HG03097 (cell line): ENCODE data around the gene CHD9.

Experiments used
- ATAC-seq: cut with Tn5 transposase; IDR thresholded peaks from one replicate; pipeline ENCODE4 v1.9.1; 2021; ENCODE audit not compliant: unreplicated experiment, low FRiP score

CHD9 gene

GRCh38 chr16:53123747-53124146, 69.0 kb downstream of the CHD9 start:
- ATAC-seq = no peak

- ATAC-seq = no peak
Measured at GRCh38 chr16:53126390-53126789, 71.6 kb downstream of the CHD9 start.

- no peak for ATAC-seq
Measured at GRCh38 chr16:53129281-53130158, 74.7 kb downstream of the CHD9 start.

GRCh38 chr16:53130159-53131049, 75.6 kb downstream of the CHD9 start:
- ATAC-seq = peak; percentile 82

GRCh38 chr16:53131050-53131362, 76.2 kb downstream of the CHD9 start:
- ATAC-seq = peak; percentile 3

- no peak for ATAC-seq
Measured at GRCh38 chr16:53131363-53132071, 76.7 kb downstream of the CHD9 start.

GRCh38 chr16:53132406-53132805, 77.6 kb downstream of the CHD9 start:
- ATAC-seq = no peak

GRCh38 chr16:53135329-53135728, 80.5 kb downstream of the CHD9 start:
- ATAC-seq = no peak

- no peak for ATAC-seq
Measured at GRCh38 chr16:53142823-53143568, 88.2 kb downstream of the CHD9 start.

GRCh38 chr16:53147500-53148065, 92.8 kb downstream of the CHD9 start:
- ATAC-seq = no peak

- ATAC-seq = no peak
Measured at GRCh38 chr16:53150769-53151168, 96.0 kb downstream of the CHD9 start.

GRCh38 chr16:53152329-53152728, 97.5 kb downstream of the CHD9 start:
- ATAC-seq = no peak

GRCh38 chr16:53153130-53153529, 98.3 kb downstream of the CHD9 start:
- no peak for ATAC-seq

- no peak for ATAC-seq
Measured at GRCh38 chr16:53154513-53154912, 99.7 kb downstream of the CHD9 start.

- ATAC-seq = no peak
Measured at GRCh38 chr16:53156516-53156915, 101.7 kb downstream of the CHD9 start.

GRCh38 chr16:53159781-53160436, 105.1 kb downstream of the CHD9 start:
- ATAC-seq = no peak

GRCh38 chr16:53166099-53166498, 111.3 kb downstream of the CHD9 start:
- ATAC-seq = no peak

- ATAC-seq = no peak
Measured at GRCh38 chr16:53168744-53169143, 114.0 kb downstream of the CHD9 start.

- no peak for ATAC-seq
Measured at GRCh38 chr16:53172517-53172916, 117.7 kb downstream of the CHD9 start.

GRCh38 chr16:53175118-53175517, 120.3 kb downstream of the CHD9 start:
- ATAC-seq = no peak
